Activated CD8-positive, alpha-beta memory T cell treated with anti-CD3 and anti-CD28 coated beads for 48 hours (primary cell): ENCODE data around the gene SLC12A8.

Experiments used
- DNase-seq, 3 experiments: peaks; one replicate each; pipeline ENCODE4 v3.0.0-alpha.2; 2020; ENCODE audit warnings: low read depth in 2 of 3, low spot score in 2 of 3

The SLC12A8 gene

GRCh38 chr3:125055913-125056745, 156.4 kb downstream of the SLC12A8 start, which contains the start of gene HEG1:
TSS of gene HEG1 (minus strand) at chr3:125055997. CDS start at chr3:125055890, 107 bp downstream.
- peak; percentile 50 to 57 (median 51) for DNase-seq

- peak in 1 of 3 experiments; percentile 10 for DNase-seq
Measured at GRCh38 chr3:125055331-125055912, 157.1 kb downstream of the SLC12A8 start.

- no peak for DNase-seq
Measured at GRCh38 chr3:125054449-125055329, 157.9 kb downstream of the SLC12A8 start.

GRCh38 chr3:125054062-125054448, 158.5 kb downstream of the SLC12A8 start:
- DNase-seq, result no peak

- no peak for DNase-seq
Measured at GRCh38 chr3:125053304-125053699, 159.2 kb downstream of the SLC12A8 start.

GRCh38 chr3:125052624-125053303, 159.8 kb downstream of the SLC12A8 start:
- no peak for DNase-seq

- peak in 2 of 3 experiments; percentile 31 to 44 for DNase-seq
Measured at GRCh38 chr3:125051715-125052581, 160.6 kb downstream of the SLC12A8 start.

- no peak for DNase-seq
Measured at GRCh38 chr3:125051205-125051604, 161.3 kb downstream of the SLC12A8 start.

- no peak for DNase-seq
Measured at GRCh38 chr3:125050488-125051090, 162.0 kb downstream of the SLC12A8 start.

- DNase-seq, result no peak
Measured at GRCh38 chr3:125048282-125048681, 164.3 kb downstream of the SLC12A8 start.

GRCh38 chr3:125045965-125046364, 166.6 kb downstream of the SLC12A8 start:
- no peak for DNase-seq

GRCh38 chr3:125045194-125045593, 167.4 kb downstream of the SLC12A8 start:
- DNase-seq, result no peak

GRCh38 chr3:125043599-125044151, 168.9 kb downstream of the SLC12A8 start:
- DNase-seq, result no peak

GRCh38 chr3:125042725-125043406, 169.7 kb downstream of the SLC12A8 start:
- no peak for DNase-seq

GRCh38 chr3:125039131-125040100, 173.1 kb downstream of the SLC12A8 start:
- DNase-seq, result no peak

GRCh38 chr3:125037498-125038150, 174.9 kb downstream of the SLC12A8 start:
- no peak for DNase-seq

GRCh38 chr3:125035217-125035616, 177.3 kb downstream of the SLC12A8 start:
- DNase-seq, result no peak
